ENCODE measurements around the gene EPS8L2.

- TF ChIP-seq YY1 (IDR thresholded peaks at IDR 0.05; ENCODE audit: insufficient read depth, insufficient read length) (no peak), SUZ12 (IDR thresholded peaks at IDR 0.05; ENCODE audit: extremely low read depth, insufficient read depth, insufficient read length) (no peak), ZNF274 (IDR thresholded peaks at IDR 0.05; ENCODE audit: low read depth, low read length) (no peak)
Measured at GRCh38 chr11:705646-706438, at the start of gene EPS8L2.

All from NT2/D1 (cell line).